ENCODE measurements around the gene CYP17A1.

- TF ChIP-seq YY1 (IDR thresholded peaks at IDR 0.05; ENCODE audit: insufficient read depth, insufficient read length) (no peak), ZNF274 (IDR thresholded peaks at IDR 0.05; ENCODE audit: low read depth, low read length) (no peak)
Measured at GRCh38 chr10:102817175-102817574, 20.0 kb downstream of the CYP17A1 start.
